ENCODE measurements around the gene MTA3.
"Not testable (repeated sequence)": the region's sequence is repeated elsewhere in the genome, so short reads cannot be mapped to it uniquely, and the experiment has no call there.

Gene MTA3

DNA sequence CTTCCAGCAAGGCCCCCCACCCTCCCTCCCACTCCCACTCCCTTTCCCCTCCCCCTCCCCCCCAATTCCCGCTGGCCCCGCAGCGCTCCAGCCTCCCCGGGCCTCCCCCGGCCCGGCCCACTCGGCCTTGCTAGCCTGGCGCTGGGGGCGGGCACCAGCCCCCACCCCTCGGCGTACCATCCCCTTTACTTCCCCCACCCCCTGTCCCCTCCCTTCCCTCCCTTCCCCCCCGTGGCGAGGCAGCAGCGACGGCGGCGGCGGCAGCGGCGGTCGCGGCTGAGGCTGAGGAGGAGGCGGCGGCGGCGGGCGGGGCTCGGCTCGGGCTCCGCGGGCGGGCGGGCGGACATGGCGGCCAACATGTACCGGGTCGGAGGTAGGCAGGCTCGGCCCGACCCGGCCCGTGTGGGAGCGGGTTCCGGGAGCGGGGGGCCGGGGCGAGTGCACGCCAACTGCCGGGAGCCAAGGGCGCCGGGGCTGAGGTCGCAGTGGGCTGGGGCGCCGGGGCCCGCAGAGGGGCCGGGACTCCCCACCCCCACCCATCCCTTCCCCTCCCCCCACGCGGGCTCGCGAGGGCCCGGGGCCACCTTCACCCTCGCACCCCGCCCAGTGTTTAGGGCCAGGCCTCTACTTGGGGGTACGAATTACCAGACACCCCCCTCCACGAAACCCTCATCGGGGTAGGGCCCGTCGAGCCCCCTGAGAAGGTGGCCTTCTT lies at the start of gene MTA3:
Gene MTA3, plus strand, starts transcription at position 232 of the 715 bp plus-strand sequence. Its CDS starts 114 bp downstream, at position 346.
- peak; percentile 23 for DNase-seq (ENCODE audit: low spot score)

DNA sequence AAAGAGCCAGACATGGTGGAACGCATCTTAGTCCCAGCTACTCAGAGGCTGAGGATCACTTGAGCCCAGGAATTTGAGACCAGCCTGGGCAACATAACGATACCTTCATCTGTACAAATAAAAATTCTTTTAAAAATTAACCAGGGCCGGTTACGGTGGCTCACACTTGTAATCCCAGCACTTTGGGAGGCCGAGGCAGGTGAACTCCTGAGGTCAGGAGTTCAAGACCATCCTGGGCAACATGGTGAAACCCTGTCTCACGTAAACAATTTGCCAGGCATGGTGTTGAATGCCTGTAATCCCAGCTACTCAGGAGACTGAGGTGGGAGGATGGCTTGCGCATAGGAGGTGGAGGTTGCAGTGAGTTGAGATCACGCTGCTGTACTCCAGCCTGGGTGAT lies 48.8 kb upstream of the MTA3 start:
- DNase-seq (ENCODE audit: low spot score), result no peak

DNA sequence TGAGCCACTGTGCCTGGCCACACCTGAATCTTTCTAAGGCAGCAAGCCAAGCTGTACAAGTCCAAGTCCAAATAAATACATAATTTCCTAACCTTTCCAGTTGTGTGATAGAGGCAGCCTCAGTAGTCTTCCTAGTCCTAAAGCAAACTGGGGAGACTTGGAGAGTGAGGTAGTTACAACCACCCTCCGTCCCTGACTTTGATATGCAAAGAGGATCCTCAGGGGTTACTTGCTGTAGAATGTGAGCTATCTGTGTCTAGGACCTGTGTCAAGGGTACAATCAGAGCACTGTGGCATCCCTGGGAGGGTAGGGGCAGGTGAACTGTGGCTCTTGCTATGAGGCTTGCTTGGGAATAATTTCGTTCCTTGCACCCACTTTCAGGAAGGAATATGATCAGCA lies 46.4 kb upstream of the MTA3 start:
- DNase-seq (ENCODE audit: low spot score), result no peak

DNA sequence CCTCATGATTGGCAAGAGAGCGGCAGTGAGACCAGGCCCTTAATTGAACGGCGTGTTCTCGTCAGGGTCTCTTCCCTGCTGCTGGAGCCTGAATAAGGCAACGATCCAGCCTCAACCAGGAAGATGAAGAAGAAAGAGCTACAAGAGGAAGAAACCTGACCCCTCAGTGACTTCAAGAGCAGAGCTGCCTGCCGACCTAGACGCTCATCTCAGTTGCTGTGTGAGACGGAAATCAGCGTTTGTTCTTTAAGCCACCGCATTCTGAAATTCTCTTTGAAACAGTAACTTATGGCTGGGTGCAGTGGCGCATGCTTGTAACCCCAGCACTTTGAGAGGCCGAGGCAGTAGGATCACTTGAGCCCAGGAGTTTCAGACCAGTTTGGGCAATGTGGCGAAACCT lies 45.1 kb upstream of the MTA3 start:
- no peak for DNase-seq (ENCODE audit: low spot score)

DNA sequence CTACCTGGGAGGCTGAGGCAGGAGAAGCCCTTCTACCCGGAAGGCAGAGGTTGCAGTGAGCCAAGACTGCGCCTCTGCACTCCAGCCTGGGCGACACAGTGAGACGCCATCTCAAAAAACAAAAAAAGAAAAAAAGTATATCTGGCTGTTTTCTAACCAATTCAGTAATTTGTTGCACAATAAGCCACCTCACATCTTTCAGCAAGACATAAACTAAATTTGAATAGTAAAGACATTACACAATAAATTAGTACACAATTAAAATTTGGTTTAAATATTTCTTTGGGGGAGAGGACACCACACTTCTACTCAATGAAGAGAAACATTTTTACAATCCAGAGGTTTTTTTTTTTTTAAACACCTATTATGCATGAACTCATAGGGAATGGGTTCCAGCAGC lies 36.0 kb upstream of the MTA3 start:
- DNase-seq (ENCODE audit: low spot score), result no peak

DNA sequence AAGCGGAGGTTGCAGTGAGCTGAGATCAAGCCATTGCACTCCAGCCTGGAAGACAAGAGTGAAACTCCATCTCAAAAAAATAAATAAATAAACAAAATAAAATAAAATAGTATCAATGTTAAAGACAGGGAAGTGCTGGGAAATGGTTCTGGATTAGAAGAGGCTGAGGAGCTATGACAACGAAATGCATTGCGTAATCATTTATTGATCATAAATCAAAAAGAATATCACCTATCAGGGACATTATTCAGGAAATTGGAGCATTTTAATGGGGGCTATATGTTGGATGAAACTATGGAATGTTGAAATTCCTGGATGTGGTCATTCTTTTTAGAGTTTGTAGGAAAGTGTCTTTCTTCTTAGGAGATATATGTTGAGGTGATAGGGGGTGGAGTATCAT lies 30.9 kb upstream of the MTA3 start:
- DNase-seq (ENCODE audit: low spot score), result no peak

DNA sequence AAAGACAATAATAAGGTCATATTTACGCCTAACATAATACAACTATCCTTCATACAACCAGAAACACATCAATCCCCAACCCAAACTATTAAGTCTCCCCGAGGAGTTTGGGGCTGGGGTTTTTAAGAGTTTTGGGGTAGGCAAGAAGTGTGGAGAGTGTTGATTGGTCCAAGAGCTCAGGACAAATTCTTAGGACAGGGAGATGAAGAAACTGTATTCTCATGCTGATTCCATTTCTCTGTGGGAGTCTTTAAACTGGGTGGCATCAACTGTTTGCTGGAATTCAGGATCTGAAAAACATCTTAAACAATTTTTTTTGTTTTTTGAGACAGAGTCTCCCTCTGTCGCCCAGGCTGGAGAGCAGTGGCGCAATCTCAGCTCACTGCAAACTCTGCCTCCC lies 25.6 kb upstream of the MTA3 start:
- no peak for DNase-seq (ENCODE audit: low spot score)

DNA sequence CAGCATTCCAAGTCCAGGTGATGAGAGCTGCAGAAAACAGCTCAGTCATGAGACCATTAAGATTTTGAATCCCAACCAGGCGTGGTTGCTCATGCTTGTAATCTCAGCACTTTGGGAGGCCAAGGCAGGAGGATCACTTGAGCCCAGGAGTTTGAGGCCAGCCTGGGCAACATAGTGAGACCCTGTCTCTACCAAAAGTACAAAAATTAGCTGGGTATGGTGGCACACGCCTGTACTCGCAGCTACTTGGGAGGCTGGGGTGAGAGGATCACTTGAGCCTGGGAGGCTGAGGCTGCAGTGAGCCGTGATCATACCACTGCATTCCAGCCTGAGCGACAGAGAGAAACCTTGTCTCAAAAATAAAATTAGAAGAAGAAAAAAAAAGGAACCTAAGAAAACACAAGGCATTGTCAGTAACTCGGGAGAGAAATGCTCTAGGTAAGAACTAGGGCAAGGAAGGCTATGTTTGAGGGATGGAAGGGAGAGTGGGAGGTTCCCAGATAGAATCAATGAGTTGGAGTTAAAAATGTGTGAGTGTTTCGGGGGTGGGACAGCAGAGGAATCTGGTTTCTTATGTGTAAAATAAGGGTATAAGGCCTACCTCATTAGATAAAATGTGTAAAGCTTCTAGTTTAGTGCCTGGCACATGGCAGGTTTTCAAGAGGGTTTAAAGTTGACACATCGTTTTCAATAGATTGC lies 23.3 kb upstream of the MTA3 start:
- DNase-seq (ENCODE audit: low spot score), result no peak

DNA sequence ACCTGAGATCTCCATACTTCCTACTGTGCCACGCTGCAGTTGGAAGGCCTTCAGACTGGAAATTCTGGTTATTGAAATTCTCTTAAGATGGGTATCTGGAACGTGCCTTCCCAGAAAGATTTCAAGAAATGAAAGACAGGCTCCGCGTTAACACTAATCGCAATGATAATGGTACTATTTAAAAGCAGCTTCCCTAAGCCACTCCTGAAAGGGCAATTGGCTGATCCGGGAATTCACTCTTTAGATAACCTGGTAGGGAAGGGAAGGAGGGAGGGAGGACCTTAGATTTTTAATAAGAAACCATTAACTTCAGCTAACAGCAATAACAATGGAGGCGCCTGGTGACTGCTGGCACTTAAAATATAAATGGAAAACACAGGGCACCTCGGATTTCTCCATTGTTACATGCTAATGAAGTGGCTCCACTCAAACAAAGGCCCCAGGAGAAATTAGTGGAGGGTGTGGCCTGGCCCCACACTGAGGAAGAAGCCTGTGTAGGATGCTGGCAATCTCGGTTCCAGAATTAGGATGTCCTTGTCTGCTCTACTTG lies 22.5 kb upstream of the MTA3 start:
- no peak for DNase-seq (ENCODE audit: low spot score)

DNA sequence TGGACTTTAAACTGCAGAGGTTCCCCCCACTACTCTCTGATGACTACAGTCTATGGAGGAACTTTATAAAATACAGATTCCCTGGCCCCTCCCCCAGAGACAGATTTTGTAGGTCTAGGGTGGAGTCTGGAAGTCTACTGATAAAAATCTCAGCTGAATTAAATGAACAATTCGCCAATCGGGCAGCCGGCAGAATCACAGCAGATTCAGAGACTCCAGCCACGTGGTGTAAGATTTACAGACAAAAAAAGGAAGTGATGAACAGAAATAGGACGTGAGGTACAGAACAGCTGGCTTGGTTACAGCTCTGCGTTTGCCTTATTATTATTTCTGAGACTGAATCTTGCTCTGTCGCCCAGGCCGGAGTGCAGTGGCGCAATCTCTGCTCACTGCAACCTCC lies 21.4 kb upstream of the MTA3 start:
- no peak for DNase-seq (ENCODE audit: low spot score)

DNA sequence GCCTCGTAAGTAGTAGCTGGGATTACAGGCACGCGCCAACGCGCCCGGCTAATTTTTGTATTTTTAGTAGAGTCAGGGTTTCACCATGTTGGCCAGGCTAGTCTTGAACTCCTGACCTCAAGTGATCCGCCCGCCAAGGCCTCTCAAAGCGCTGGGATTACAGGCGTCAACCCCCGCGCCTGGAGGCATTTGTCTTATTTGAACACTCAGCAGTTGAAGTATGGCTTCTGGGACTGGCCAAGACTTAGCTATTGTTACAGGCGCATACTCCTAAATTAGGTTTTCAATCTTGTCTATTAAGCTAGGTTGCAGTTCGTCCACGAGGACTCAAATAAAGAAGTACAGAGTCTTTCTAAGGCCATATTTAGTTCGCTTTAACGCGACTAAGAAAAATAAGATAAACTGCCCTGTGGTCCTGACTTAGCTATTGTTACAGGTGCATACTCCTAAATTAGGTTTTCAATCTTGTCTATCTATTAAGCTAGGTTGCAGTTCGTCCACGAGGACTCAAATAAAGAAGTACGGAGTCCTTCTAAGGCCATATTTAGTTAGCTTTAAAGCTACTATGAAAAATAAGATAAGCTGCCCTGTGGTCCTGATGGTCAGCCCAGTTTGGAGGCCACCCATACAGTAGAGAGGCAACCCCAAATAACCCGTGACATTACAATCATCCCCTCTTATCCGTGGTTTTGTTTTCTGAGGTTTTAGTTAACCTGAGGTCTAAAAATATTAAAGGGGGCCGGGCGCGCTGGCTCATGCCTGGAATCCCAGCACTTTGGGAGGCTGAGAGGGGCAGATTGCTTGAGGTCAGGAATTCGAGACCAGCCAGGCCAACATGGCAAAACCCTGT lies 20.8 kb upstream of the MTA3 start:
- no peak for DNase-seq (ENCODE audit: low spot score)

DNA sequence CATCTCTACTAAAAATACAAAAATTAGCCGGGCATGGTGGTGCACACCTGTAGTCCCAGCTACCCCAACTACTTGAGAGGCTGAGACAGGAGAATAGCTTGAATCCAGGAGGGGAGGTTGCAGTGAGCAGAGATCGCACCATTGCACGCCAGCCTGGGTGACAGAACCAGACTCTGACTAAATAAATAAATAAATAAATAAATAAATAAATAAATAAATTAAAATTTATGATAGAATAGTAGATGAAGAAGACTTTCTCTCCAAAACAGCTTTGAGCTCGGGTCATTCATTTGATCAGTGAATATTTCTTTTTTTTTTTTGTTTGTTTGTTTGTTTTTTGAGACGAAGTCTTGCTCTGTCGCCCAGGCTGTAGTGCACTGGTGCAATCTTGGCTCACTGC lies 17.6 kb upstream of the MTA3 start:
- DNase-seq (ENCODE audit: low spot score), result no peak

DNA sequence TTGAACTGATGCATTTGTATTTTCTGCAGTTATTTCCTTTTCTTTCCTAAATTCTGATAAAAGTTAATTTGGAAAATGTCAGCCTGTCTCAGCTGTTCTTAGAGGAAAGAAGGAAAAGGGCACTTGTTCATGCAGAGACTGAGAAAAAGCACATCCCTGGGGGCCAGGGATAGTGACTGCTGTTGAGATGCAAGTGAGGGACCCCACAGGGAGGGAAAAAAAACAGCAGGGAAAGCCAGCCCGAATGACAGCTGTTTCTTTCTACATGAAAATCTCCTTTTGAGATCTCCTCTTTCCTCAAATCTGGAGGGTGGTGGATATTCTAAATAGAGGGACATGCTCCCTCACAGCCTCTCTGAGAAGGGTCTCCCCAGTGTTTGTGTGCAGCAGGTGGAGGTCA lies 14.0 kb upstream of the MTA3 start:
- no peak for DNase-seq (ENCODE audit: low spot score)

DNA sequence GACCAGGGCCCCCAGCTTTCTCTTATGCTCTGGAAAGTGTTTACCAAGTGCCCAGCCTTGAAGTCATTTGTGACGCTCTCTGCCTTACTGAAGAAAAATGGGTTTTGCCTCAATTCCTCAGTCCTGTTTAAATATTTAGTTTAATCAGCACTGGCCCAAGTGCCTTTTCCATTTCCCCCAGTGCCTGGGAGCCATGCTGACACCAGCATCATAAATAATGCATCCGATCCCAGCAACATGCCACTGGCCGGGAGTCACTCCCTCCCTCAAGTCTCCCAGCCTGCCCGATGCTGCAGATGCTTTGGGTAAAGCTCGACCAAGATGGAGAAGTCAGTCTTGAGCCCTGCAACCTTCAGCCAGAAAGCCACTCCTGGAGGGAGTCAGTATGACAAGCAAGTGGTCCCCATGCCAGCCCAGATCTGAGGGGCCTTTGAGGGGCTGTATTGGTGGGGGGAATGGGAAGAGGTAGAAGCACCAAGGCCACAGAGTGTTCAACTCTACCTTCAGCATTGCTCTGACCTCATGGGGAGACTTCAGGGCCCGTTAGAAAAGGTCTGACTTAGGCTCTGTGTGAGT lies 12.0 kb upstream of the MTA3 start:
- DNase-seq (ENCODE audit: low spot score), result no peak

DNA sequence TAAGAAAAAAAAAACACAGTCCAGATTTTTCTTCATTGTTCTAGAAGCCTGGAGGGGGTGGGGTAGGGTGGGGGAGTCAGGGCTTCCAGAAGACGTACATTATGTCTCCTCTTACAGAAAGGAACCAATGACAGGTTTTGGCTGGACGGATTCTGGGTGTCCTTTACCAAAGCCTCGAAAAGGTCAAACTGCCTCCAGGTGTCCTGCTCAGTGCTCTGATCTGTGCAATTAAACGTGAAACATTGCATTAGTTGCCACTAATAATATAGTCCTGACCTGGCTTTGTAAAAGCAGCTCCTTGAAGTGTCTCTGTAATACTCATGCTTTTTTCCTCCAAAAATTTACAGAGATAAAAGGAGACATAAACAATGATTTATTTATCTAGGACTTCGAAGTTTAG lies 11.1 kb upstream of the MTA3 start:
- no peak for DNase-seq (ENCODE audit: low spot score)

DNA sequence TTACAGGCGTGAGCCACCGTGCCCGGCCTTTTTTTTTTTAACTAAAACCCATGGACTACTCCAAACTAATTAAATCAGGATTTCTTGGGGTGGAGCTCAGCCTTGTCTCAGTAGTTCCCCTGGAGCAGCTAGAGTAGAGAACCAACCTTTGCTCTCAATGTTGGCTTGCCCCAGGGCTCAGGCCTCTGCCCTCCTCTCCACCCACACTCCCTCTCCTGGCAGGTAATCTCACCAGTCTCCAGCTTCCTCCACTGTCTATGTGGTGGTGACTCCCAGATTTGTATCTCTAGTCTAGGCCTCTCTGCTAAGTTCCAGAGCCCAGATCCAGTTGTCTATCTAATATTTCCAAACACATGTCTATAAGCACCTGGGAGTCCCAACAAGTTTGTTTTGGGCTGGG lies 9.6 kb upstream of the MTA3 start:
- DNase-seq (ENCODE audit: low spot score), result no peak

DNA sequence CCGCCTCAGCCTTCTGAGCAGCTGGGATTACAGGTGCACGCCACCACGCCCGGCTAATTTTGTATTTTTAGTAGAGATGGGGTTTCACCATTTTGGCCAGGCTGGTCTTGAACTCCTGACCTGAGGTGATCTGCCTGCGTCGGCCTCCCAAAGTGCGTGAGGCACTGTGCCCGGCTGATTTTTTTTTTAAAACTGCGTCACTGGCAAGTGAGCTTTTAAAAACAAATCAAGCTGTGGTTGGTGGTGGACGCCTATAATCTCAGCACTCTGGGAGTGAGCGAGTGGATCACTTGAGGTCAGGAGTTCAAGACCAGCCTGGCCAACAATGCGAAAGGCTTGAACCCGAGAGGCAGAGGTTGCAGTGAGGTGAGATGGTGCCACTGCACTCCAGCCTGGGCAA lies 8.3 kb upstream of the MTA3 start:
- DNase-seq (ENCODE audit: low spot score), result not testable (repeated sequence)

DNA sequence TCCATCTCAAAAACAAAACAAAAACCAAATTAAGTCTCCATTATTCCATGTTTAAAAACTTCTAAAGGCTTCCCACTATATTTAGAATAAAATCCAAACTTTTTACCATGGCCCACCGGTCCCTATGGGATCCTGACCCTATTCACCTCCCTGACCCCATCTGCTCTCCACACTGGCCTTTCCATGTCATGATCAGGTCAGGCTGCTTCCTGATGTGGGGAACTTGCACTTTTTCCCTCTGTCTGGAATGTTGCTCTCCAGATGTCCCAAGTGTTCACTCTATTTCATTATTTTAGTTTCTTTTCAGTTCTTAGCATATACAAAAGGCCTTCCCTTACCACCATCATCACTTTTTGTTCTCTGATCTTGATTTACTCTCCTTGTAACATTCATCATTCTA lies 7.5 kb upstream of the MTA3 start:
- no peak for DNase-seq (ENCODE audit: low spot score)

DNA sequence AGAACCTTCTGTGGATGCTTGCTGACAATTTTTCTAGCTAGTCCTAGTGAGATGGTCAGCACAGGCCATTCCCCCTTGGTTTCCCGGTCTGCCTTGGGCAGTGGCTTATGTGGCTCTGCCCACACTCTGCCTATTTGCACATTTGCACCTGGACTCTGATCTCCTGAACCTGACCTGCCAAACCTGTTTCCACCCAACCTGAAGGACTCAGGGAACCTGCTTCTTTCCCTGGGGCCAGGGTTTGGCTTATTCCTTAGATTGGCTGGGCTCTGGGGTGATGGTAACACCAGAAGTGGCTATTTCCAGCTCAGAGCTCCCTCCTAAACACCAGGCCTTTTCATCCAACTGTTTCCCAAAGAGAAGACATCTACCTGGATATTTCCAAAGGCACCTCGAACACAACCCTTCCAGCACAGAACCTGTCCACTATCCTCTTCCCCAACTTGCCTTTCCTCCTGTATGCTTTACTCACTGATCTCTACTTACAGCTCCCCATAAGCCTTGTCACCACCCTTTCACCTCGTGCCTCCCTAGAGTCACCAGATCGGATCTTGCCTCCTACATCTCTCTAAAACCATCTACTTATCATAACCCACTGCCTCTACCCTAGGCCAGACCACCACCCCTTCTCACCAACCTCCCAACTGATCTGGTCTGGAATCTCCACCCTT lies 5.8 kb upstream of the MTA3 start:
- DNase-seq (ENCODE audit: low spot score), result no peak

DNA sequence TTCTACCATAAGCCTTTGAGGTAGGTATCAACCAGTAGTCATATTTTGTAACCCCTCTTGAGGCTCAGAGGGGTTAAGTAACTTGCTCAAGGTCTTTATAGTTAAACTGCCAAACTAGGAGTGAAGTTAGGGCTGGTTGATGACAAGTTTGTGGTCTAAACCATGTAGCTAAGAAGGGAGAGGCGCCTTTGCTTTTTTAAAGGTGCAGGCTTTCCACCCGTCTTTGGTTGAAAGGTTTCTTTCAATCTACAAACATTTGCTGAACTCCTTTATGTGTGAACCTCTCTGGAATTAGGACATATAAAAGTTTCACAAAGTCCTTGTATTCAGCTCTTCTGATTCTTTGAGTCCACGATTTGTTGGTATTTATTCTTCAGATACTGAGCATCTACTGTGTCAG lies 2.4 kb upstream of the MTA3 start:
- DNase-seq (ENCODE audit: low spot score), result no peak

DNA sequence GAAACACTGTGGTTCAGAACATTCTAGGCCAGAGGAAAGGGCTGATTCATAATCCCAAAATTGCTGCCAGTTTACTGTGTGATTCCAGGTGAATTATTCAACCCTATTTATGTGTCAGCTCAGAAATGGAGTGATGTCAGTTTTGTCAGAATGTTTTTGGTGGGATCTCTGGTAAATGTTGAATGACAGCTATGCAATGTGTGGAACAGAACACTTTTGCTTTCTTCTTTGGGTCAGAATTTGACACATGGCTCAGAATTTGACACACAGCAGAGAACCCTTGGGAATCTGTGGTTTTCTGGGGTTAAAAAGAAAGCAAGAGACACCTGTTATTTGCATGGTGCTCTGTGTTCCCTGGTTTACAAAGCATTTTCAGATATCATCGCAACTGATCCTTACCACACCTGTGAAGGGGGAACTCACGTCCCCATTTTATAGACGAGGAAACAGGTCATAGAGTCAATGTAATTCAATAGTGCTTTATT lies 1.6 kb upstream of the MTA3 start:
- DNase-seq (ENCODE audit: low spot score), result no peak

DNA sequence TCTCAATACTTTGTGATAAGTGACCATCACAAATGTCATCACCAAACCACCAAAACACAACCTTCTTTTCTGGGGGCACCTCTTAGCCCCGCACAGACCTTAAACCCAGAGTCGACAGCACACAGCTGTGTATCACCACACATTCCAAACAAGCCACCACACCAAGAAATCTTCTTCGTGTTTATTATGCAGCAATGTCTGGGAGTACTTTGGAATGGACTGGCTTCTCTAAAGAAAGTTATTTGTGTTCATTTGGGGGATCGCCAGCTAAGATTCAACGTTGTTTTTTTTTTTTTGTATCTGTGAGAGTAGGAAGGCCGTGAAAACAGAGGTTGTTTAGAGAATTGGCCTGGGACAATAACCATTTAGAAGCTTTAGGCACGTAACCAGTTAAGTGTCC lies 1.1 kb upstream of the MTA3 start:
- no peak for DNase-seq (ENCODE audit: low spot score)
